Glomerular endothelial cell (primary cell): Measurements from ENCODE around the gene ADAMTS3. TPM values are rescaled to one million over a fixed set of nuclear protein-coding genes. Genes with fewer than 3 reads are reported as not detected.

Source experiments
- DNase-seq: peaks from one replicate; pipeline ENCODE4 v3.0.0-alpha.2; 2011; ENCODE audit warnings: low read depth, low spot score; ENCODE audit errors: extremely low read depth
- total RNA-seq: library from RNA; depleted of rRNA; stranded (reverse); fragments of >200 nt; gene quantifications from 2 replicates; pipeline ENCODE4 v1.2.3, GENCODE V29; 2015

Gene ADAMTS3
- total RNA-seq, 1 donor from 2014 or later: 3.4 TPM

- no peak for DNase-seq
Observed at GRCh38 chr4:72357908-72358307, 211.1 kb downstream of the ADAMTS3 start.

DNA sequence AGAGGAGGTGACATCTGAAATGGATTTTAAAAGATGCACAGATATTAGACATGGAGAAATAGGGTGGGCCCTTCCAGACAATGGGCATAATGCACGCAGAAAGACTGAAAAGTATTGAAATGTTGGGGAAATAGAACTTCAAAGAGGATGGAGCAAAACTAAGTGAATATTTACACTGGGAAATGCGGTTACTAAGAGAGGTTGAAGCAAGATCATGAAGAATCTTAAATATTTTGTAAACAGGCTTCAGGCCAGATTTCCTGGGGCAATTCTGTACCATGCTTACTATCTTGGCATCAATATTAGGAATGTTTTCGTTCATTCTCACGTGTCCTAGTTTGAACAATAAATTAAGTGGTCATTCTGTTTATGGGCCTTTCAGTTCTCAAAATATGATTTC lies 216.3 kb downstream of the ADAMTS3 start:
- no peak for DNase-seq

GRCh38 chr4:72351521-72351920 lies 217.5 kb downstream of the ADAMTS3 start:
- DNase-seq: no peak

DNA sequence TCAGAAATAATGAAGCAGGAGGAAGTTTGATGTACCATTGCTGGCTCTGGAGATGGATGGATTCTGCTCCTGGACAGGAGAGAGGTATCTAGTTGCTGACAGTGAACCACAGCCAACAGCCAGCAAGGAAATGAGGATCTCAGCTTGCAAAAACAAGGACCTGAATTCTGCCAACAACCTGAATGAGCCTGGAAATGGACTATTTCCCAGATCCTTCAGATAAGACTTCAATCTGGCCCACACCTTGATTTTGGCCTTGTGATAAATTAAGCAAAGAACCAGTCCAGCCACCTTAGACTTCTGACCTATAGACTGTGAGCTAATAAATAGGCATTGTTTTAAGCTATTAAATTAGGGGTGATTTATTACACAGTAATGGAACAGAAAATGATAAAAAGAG lies 220.3 kb downstream of the ADAMTS3 start:
- no peak for DNase-seq

- no peak for DNase-seq
Observed at GRCh38 chr4:72344418-72344817, 224.6 kb downstream of the ADAMTS3 start.

- no peak for DNase-seq
Observed at GRCh38 chr4:72341432-72341820, 227.6 kb downstream of the ADAMTS3 start.

DNA sequence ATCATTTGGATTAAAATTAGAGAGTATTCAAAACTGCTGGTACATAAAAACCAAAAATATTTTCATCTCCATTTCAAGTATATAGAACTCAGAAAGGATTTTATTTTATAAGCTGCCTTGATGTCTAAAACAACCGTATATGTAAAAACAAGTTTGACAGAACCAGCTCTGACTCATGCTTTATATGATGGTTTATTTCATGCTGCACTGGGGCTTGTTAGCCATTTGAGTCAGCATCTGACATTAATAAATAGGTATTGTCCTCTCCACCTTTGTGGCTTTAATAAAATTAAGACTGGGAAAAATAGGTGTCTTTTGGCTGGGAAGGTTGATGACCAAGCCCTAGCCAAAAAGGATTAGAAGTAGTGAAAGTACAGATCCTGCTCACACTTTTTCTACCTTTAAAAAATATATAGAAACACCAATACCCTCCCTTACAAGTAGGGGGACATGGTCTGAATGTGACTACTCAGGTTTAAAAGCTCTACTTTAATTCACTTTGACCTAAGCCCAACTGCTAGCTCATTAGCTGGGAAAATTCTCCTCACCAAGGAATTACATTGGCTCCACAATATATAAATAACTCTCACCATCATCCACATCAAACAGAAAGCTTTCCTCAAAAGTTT lies 228.1 kb downstream of the ADAMTS3 start:
- DNase-seq: no peak

GRCh38 chr4:72338060-72338459 lies 231.0 kb downstream of the ADAMTS3 start:
- DNase-seq: no peak

GRCh38 chr4:72330381-72330780 lies 238.6 kb downstream of the ADAMTS3 start:
- no peak for DNase-seq

DNA sequence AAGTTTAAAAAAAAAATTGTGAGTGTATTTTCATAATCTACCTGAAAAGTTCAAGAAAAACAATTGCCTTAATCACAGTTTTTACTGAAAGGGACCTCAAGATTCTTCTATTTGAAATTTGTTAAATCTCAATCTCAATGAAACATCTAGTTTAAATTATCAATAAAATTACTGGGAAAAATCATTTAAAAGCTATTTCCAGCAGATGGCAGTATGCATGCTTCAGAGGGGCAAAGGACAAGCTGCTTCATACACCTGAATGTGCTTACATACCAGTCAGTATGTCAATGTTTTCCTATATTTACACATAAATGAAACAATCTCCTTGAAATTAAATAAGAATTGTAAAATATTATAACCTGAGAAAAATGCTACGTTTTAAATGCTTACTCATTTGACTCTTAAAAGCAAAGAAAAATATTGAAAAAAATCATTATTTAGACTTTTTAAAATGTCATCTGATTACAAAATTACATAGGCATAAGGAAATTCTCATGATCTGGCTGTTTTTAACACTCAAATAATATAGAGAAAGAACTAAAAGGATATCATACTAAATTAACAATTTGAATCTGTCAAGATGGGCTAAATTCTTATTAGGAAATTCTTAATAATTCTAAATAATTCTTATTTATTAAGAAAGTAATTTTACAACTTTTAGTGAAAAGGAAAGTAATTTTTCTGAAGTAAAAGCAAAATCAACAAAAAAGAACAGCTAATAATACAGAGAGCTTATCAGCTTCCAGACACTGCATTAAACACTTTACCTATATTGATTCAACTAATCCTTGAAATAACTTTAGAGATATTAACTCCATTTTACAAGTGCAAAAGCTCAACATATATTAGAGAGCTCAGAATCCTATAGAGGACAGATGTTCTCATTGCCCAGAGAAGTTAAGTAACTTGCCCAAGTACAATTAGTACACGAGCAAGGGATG lies 242.1 kb downstream of the ADAMTS3 start:
- DNase-seq: no peak

- no peak for DNase-seq
Observed at GRCh38 chr4:72325215-72325614, 243.8 kb downstream of the ADAMTS3 start.

DNA sequence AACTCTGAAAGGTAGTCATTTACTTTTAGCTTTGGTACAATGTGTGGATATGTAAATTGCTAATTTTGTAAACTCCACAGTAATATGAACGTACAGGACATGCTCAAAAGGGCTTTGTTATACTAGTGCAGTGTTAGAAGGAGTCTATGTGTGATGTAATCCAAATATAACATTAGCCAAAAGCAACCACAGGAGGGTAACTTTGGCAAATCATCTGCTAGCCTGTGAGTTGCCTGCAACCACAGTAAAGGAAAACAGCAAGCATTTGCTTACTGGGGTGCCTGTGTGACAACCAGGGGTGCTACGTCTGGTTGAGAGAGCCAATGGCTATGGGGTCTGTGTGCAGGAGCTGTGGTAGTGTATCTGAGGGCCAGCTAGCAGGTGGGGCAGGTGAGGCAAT lies 245.8 kb downstream of the ADAMTS3 start:
- DNase-seq: no peak

DNA sequence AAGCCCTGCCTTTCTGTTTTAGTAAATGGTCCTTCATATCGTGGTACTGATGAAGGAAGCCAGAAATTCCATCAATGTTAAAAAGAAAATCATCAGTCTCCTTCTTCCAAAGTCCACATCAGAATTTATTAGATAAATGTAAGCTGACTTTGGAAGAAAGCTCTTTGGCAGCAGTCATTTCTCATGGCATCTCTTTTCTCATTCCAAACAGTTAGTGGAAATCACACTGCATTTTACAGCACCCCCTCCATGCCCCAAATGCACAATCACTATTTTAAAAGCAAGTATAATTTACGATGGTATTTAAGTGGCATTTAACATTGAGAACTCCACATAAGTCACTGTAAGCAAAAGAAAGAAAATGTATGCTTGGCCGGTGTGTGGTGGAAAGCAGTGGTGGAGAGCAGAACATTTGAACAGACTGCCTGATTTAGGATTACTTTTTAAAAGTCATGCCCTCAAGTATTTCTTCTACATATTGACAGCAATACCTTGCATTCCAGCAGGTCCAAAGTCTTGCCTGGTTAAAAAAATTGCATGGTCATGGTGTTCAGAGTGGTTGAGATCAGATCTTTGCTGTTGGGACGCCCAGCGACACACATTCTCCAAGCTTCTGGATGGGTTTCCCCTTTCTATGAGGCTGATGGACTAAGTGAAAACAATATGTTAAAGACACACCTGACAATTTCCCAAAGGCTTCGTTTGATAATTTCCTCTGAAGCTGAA lies 248.6 kb downstream of the ADAMTS3 start:
- DNase-seq: no peak

GRCh38 chr4:72319601-72320021 lies 249.4 kb downstream of the ADAMTS3 start:
- DNase-seq: no peak

DNA sequence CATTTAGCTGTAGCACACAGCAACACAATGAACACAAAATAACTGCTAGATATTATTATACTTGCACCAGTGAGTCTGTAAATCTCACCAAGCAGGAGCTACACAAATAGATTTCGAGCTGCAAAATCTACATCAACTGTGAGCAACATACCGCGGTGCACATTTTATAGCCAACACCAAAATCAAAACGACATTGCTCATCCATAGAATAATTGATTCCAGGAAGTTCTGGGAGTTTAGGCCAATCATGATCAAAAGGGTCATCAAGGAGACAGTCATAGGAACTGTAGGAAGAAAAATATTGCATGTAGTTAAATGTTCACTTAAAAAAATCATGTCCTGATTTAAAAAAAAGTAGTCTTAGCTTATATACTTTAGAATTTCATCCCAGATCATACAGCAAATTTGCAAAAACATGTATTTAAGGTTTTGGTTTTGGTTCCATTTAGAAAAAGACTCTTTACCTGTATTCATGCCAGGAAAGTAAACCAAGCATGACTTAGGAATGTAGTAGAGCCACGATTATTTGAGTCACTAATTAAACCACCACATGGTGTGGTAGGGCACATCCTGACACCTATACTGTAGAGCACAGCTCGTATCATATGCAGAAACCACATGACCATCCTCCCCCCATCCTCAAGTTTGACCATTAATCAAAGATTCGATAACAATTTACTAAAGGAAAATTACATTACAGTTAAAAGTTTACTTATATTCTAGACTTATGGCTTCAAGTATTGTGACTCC lies 250.4 kb downstream of the ADAMTS3 start:
- DNase-seq: no peak

- no peak for DNase-seq
Observed at GRCh38 chr4:72314869-72315268, 254.2 kb downstream of the ADAMTS3 start.

- no peak for DNase-seq
Observed at GRCh38 chr4:72313121-72313520, 255.9 kb downstream of the ADAMTS3 start.

DNA sequence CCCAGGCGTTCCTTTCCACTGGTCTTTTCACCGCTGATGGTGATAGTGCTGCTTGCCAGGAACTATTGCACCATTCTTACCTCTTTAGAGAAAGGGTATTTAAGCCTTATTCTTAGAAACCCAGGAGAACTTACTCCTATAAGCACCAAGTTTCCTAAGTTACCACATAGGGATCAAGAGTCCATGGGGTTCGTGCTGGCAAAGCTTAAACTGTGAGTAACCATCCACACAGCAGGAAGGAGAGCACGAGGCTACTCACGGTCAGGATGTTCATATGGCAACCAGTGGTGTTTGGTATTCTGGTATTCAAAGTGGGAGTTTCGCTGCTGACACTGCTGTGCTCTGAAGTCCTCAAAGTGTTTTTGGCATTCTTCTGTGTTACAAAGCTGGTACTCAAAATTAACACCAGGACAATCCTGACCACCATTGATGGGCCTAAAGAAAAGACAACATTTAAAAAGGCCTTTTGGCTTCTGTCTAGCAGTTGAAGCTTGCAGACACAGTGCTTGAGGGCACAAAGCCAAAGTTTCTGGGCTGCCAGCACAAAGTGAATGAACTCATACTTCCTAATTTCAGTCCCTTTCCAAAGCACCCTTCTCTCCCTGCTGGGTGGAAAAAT lies 256.9 kb downstream of the ADAMTS3 start:
- no peak for DNase-seq

GRCh38 chr4:72311291-72311690 lies 257.7 kb downstream of the ADAMTS3 start:
- no peak for DNase-seq

DNA sequence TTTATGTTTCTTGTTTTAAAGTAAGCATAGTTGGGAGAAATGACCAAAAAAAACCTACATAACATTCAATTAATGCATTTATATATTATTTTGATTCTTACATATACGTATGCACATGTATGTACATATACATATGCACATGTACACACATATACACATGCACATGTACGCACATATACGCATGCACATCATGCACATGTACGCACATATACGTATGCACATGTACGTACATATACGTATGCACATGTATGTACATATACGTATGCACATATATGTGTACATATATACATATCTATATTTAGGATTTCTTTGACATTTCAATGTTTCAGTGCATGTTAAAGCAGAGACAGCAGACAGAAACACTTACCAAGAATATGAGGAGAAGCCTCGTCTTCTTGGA lies 263.4 kb downstream of the ADAMTS3 start:
- DNase-seq: no peak
